Common myeloid progenitor, CD34-positive (primary cell): Measurements from ENCODE around the gene PREPL.
"Not testable (repeated sequence)": the region's sequence is repeated elsewhere in the genome, so short reads cannot be mapped to it uniquely, and the experiment has no call there.

ENCODE experiments used
- CTCF ChIA-PET: fragments of 350-600 bp; sonication (Branson Sonifier 250); formaldehyde crosslinking; loops from one replicate; lab custom pipeline; 2021; ENCODE audit warnings: antibody characterized with exemption; lab: Charles Lee
- POLR2A ChIA-PET: fragments of 350-600 bp; sonication (Branson Sonifier 250); formaldehyde crosslinking; loops from one replicate; lab custom pipeline; 2021; ENCODE audit warnings: antibody characterized with exemption; lab: Charles Lee
- DNase-seq, 3 donors: peaks; one replicate each; pipeline versions ENCODE4 v3.0.0 to v3.0.0-alpha.2; 2013
- H3K27ac ChIP-seq, 2 experiments: 1 replicate in 1 of 2; 2 replicates in 1 of 2; pipeline ENCODE4 v1.7.0; 2013; ENCODE audit warnings: inconsistent platforms in 2 of 2, low read length in 2 of 2, mild to moderate bottlenecking in 2 of 2, low read depth in 1 of 2, moderate library complexity in 1 of 2; ENCODE audit not compliant: severe bottlenecking in 2 of 2, insufficient read depth in 1 of 2, poor library complexity in 1 of 2
- H3K27me3 ChIP-seq, 5 experiments: replicated peaks in 2 of 5; 1 replicate in 3 of 5; 2 replicates in 2 of 5; pipeline versions ENCODE4 v1.6.1 to v1.7.0; 2013; ENCODE audit warnings: low read length in 4 of 5, mild to moderate bottlenecking in 2 of 5, moderate library complexity in 2 of 5, inconsistent platforms in 1 of 5; ENCODE audit not compliant: insufficient read depth in 5 of 5, control insufficient read depth in 4 of 5
- H3K36me3 ChIP-seq, 4 experiments: 1 replicate in 2 of 4; 2 replicates in 2 of 4; pipeline versions ENCODE4 v1.6.1 to v1.7.0; 2013; ENCODE audit warnings: low read length in 3 of 4, control low read depth in 1 of 4, mild to moderate bottlenecking in 1 of 4; ENCODE audit not compliant: control insufficient read depth in 4 of 4, insufficient read depth in 4 of 4
- H3K4me1 ChIP-seq, 4 experiments: 1 replicate in 3 of 4; 2 replicates in 1 of 4; pipeline versions ENCODE4 v1.6.1 to v1.7.1; 2013; ENCODE audit warnings: low read length in 3 of 4, mild to moderate bottlenecking in 3 of 4, control low read depth in 1 of 4, inconsistent platforms in 1 of 4, moderate library complexity in 1 of 4; ENCODE audit not compliant: control insufficient read depth in 4 of 4, insufficient read depth in 4 of 4; ENCODE audit errors: control extremely low read depth in 1 of 4
- H3K4me3 ChIP-seq, 7 experiments: 1 replicate in 4 of 7; 2 replicates in 3 of 7; pipeline versions ENCODE4 v1.5.1 to v1.7.0; 2013; ENCODE audit warnings: mild to moderate bottlenecking in 7 of 7, low read length in 6 of 7, moderate library complexity in 6 of 7, inconsistent platforms in 2 of 7, low read depth in 2 of 7, control low read depth in 1 of 7; ENCODE audit not compliant: insufficient read depth in 4 of 7, control insufficient read depth in 1 of 7; ENCODE audit errors: extremely low read depth in 1 of 7
- H3K9me3 ChIP-seq, 5 experiments: 1 replicate in 4 of 5; 2 replicates in 1 of 5; pipeline versions ENCODE4 v1.6.1 to v1.7.1; 2013; ENCODE audit warnings: low read length in 4 of 5, mild to moderate bottlenecking in 2 of 5, inconsistent platforms in 1 of 5, low read depth in 1 of 5, moderate library complexity in 1 of 5; ENCODE audit not compliant: control insufficient read depth in 4 of 5, insufficient read depth in 2 of 5; ENCODE audit errors: control extremely low read depth in 1 of 5
- WGBS: methylation state at CpG from one replicate; pipeline ENCODE4 v1.1.5; 2013; ENCODE audit not compliant: insufficient coverage; 5-methylcytosine and 5-hydroxymethylcytosine counted together

Gene PREPL

DNA sequence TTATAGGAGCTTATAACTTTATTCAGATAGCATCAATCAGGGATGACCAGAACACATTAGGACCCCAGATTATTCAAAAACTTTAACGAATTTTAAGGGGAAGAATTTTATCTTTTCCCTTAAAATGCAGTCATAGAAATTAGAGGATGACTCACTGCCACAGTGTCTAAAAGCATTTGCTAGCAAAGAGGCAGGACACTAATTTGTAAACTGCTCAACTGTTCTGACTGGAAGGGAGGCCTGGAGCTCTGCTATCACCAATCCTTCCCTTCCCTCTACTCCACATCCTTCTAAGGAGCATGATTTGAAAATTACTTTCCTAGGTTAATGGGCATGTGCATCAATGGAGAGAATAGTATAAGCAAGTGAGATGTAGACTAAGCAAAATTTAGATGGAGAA lies 40.5 kb downstream of the PREPL start:
- ChIA-PET POLR2A (no interaction called here), CTCF (no interaction called here)
- no peak for DNase-seq
- no peaks in the 10 kb centered on the region for H3K9me3 ChIP-seq
- H3K36me3 ChIP-seq, result peaks cover 16 to 40% (median 26%) of the 10 kb centered on the region in 4 experiments
- H3K4me1 ChIP-seq, result no peaks in the 10 kb centered on the region
- WGBS, result 100% methylated on average over 1 of the region's 1 CpG
- H3K27ac ChIP-seq, result no peak overlapping the region
- no peaks in the 10 kb centered on the region for H3K27me3 ChIP-seq
- no peak overlapping the region for H3K4me3 ChIP-seq

DNA sequence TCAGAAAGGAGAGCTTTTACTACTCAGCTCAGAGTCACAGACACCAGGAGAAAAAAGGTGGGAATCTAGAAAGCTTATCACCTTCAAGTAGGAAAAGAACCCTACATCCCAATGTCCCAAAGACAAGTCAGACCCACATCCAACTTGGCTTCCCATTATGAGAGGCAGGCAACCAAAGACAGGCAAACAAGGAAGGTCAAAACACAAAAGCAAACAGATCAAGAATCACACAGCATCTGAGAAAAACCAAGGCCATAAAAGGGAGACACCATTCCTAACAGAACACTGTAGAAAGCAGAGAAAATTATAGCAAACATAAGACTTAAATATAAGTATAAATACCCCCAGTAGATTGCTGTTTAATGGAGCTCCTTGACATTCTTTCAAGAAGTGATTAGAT lies 45.3 kb downstream of the PREPL start:
- Histone ChIP-seq H3K27ac (no peak overlapping the region), H3K36me3 (peaks cover 4 to 32% (median 17%) of the 10 kb centered on the region in 4 experiments), H3K4me3 (no peak overlapping the region), H3K27me3 (no peaks in the 10 kb centered on the region), H3K4me1 (no peaks in the 10 kb centered on the region), H3K9me3 (peaks cover under 1 to 27% (median 3%) of the 10 kb centered on the region in 5 experiments)
- ChIA-PET CTCF (no interaction called here), POLR2A (no interaction called here)
- DNase-seq, result no peak

DNA sequence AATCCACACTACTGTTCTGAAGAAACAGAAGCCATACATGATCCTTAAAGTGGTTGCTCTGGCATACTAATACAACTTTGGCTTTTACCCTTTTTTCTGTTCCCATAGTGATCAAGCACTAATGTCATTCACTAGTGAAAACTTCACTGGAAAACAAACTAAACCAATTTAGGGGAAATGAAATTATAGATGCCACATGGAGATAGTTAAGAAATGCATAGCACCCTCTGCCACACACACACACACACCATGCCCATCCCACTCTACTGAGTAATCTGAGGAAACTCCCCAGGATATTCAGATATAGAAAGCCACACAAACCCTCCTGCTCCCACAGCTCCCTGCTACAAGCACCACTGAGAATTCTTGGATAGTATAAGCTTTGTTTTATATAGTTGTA lies 46.9 kb downstream of the PREPL start:
- Histone ChIP-seq H3K9me3 (peaks cover 6 to 43% (median 11%) of the 10 kb centered on the region in 5 experiments), H3K27me3 (no peaks in the 10 kb centered on the region), H3K27ac (no peak overlapping the region), H3K36me3 (peaks cover 0 to 23% (median 8%) of the 10 kb centered on the region in 4 experiments), H3K4me1 (no peaks in the 10 kb centered on the region), H3K4me3 (no peak overlapping the region)
- ChIA-PET POLR2A (no interaction called here), CTCF (interaction anchor here (1.2 kb wide), 1 partner anchor 19 kb away, joined by 3 read pairs; no protein-coding TSS in a partner anchor)
- no peak for DNase-seq

DNA sequence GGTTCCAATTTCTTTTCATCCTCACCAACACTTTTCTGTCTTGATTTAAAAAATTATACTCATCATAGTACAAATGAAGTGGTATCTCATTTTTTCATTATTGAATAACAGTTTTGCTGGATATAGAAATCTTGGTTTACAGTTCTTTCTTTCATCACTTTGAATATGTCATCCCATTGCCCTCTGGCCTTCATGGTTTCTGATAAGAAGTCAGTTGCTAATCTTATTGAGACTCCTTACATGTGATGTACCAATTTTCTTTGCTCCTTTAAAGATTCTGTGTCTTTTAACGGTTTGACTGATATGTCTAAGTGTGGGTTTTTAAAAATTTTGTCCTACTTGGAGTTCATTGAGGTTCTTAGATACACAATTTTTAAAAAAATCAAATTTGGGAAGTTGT lies 51.0 kb downstream of the PREPL start:
- Histone ChIP-seq H3K9me3 (peaks cover 10 to 55% (median 11%) of the 10 kb centered on the region in 5 experiments), H3K36me3 (peaks cover 0 to 23% (median 6%) of the 10 kb centered on the region in 4 experiments), H3K27me3 (no peaks in the 10 kb centered on the region), H3K4me3 (no peak overlapping the region), H3K4me1 (no peaks in the 10 kb centered on the region), H3K27ac (no peak overlapping the region)
- DNase-seq, result peak; percentile 4 to 26 (median 20)
- ChIA-PET POLR2A (no interaction called here), CTCF (no interaction called here)
- no CpG with 5 or more reads among the region's 1 CpG for WGBS

DNA sequence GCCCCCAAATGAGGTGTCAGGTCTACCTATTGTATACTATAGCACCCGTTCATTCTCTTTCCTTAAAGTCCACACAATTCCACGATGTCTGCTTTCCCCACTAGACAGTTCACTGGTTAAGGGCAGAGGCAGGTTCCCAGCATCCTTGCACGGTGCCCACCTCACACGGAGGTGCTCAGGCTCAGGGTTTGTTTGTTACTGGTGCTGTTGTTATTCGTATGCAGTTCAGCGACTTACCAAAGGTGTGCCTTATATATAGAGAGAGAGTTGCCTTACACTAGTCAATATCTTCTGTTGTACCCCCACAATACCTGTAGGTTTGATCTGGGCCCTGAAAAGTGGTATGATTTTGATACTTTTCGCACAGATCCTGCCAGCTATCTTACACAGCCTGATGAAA lies 55.4 kb downstream of the PREPL start:
- H3K9me3 ChIP-seq, result peaks cover 7 to 29% (median 9%) of the 10 kb centered on the region in 5 experiments
- no peak overlapping the region for H3K27ac ChIP-seq
- no peaks in the 10 kb centered on the region for H3K4me1 ChIP-seq
- no peaks in the 10 kb centered on the region for H3K27me3 ChIP-seq
- H3K4me3 ChIP-seq, result no peak overlapping the region
- POLR2A ChIA-PET, result no interaction called here
- H3K36me3 ChIP-seq, result no peaks in the 10 kb centered on the region
- CTCF ChIA-PET, result interaction anchor here (1.4 kb wide), 1 partner anchor 9 kb away, joined by 4 read pairs; no protein-coding TSS in a partner anchor
- 100% methylated on average over 1 of the region's 7 CpGs for WGBS
- DNase-seq, result no peak

DNA sequence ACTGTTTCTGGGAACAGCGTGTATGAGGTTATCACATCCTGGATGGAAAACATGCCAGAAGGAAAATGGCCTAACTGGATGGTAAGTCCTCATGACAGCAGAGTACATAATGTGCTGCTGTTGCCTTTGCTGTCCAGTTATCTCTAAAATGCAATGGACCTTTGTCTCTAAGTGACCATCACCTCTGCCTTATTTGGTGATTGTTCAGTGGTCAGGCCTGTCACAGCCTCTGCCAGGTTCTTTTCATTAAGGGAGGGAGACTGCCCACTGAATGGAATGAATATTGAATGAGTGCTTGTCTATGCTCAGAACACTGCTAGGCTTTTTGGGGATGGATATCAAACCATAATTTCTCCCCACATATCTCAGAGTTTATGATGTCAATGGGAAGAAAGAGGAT lies 57.0 kb downstream of the PREPL start:
- Histone ChIP-seq H3K36me3 (no peaks in the 10 kb centered on the region), H3K27me3 (no peaks in the 10 kb centered on the region), H3K27ac (no peak overlapping the region), H3K4me3 (no peak overlapping the region), H3K4me1 (no peaks in the 10 kb centered on the region), H3K9me3 (peaks cover 0 to 13% (median 3%) of the 10 kb centered on the region in 5 experiments)
- CTCF ChIA-PET, result no interaction called here
- POLR2A ChIA-PET, result no interaction called here
- WGBS, result 100% methylated on average over 1 of the region's 1 CpG
- no peak for DNase-seq

DNA sequence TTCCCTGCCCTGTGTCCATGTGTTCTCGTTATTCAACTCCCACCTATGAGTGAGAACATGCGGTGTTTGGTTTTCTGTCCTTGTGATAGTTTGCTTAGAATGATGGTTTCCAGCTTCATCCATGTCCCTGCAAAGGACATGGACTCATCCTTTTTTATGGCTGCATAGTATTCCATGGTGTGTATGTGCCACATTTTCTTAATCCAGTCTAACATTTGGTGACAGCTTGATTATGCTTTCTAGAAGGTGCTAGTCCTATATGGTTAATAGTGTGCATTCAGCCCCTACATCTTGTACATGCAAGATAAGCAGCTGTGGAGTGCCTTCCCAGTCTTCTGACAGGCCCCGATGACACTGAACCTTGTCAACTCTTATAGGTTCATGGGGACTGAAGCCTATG lies 57.5 kb downstream of the PREPL start:
- WGBS, result no CpG with 5 or more reads among the region's 3 CpGs
- H3K4me1 ChIP-seq, H3K9me3 ChIP-seq, CTCF ChIA-PET, H3K4me3 ChIP-seq, H3K27me3 ChIP-seq, DNase-seq, H3K36me3 ChIP-seq, H3K27ac ChIP-seq, POLR2A ChIA-PET: not testable (repeated sequence)
